HepG2 (cell line): ENCODE data around the gene IMPDH1. TPM values are rescaled to one million over a fixed set of nuclear protein-coding genes. Genes with fewer than 3 reads are reported as not detected.

Source experiments
- ATAC-seq: fragments of 200-7000 bp; cut with Tn5 transposase; 3 replicates; pipeline ENCODE4 v1.9.1; 2020; ENCODE audit warnings: mild to moderate bottlenecking, moderate library complexity
- BruUV-seq: library from RNA; stranded (reverse); fragments of 400-500 nt; replicated peaks from 2 replicates; lab custom pipeline; 2021; lab: Mats Ljungman, UMichigan
- CTCF ChIA-PET: fragments of 300-600 bp; formaldehyde crosslinking; extraction: SDS; loops from one replicate; lab custom pipeline; 2021; ENCODE audit warnings: low total read pairs, inconsistent platforms, low intra/inter-chr PET ratio; lab: Yijun Ruan, JAX
- POLR2A ChIA-PET: fragments of 350-600 bp; sonication (Branson Sonifier 250); formaldehyde crosslinking; loops from one replicate; lab custom pipeline; 2020; ENCODE audit warnings: antibody characterized with exemption, inconsistent platforms; lab: Yijun Ruan, JAX
- DNase-seq: peaks from one replicate; pipeline ENCODE4 v3.0.0-alpha.2; 2015; ENCODE audit warnings: low spot score
- FAIRE-seq: peaks from 3 replicates; lab custom pipeline; 2011; peaks lifted over from hg19 to GRCh38; lab: Jason Lieb, UNC
- H2AFZ ChIP-seq: one replicate; pipeline ENCODE4 v1.6.1; 2011; ENCODE audit warnings: low read length, inconsistent platforms
- H3K27ac ChIP-seq: fragments of 300-600 bp; 3 replicates; pipeline ENCODE4 v1.8.0; 2011; ENCODE audit warnings: mixed run types, mild to moderate bottlenecking, mixed read lengths, low read length, inconsistent platforms; ENCODE audit not compliant: insufficient read depth; ENCODE audit errors: extremely low read length
- H3K27me3 ChIP-seq, 2 experiments: fragments of 200-600 bp in 1 of 2; 2 replicates in 1 of 2; 3 replicates in 1 of 2; pipeline versions ENCODE4 v1.6.0 to v1.8.0; 2011; ENCODE audit warnings: low read length in 2 of 2, mild to moderate bottlenecking in 2 of 2, moderate library complexity in 2 of 2, inconsistent platforms in 1 of 2; ENCODE audit not compliant: insufficient read depth in 2 of 2, control insufficient read depth in 1 of 2
- H3K36me3 ChIP-seq, 2 experiments: fragments of 200-600 bp in 1 of 2; replicated peaks in 1 of 2; 2 replicates in 1 of 2; 3 replicates in 1 of 2; pipeline versions ENCODE4 v1.5.1 to v1.8.0; 2011; ENCODE audit warnings: low read length in 2 of 2, inconsistent platforms in 1 of 2; ENCODE audit not compliant: insufficient read depth in 2 of 2, control insufficient read depth in 1 of 2
- H3K4me1 ChIP-seq: 2 replicates; pipeline ENCODE4 v1.5.1; 2012; ENCODE audit warnings: low read length, inconsistent platforms; ENCODE audit not compliant: insufficient read depth
- H3K4me2 ChIP-seq: 2 replicates; pipeline ENCODE4 v1.6.0; 2011; ENCODE audit warnings: low read depth, low read length, inconsistent platforms
- H3K4me3 ChIP-seq, 3 experiments: fragments of 200-600 bp in 1 of 3; sonication (generic), shearing (Covaris generic) in 1 of 3; replicated peaks in 1 of 3; 2 replicates each; pipeline ENCODE4 v1.5.1; 2011 to 2016; ENCODE audit warnings: low read length in 3 of 3, inconsistent platforms in 2 of 3, low read depth in 2 of 3, mild to moderate bottlenecking in 2 of 3, control low read depth in 1 of 3, mixed read lengths in 1 of 3; ENCODE audit not compliant: insufficient read depth in 1 of 3
- H3K79me2 ChIP-seq: one replicate; pipeline ENCODE4 v1.6.1; 2011; ENCODE audit warnings: low read length, inconsistent platforms; ENCODE audit not compliant: insufficient read depth
- H3K9ac ChIP-seq: 2 replicates; pipeline ENCODE4 v1.6.0; 2011; ENCODE audit warnings: mild to moderate bottlenecking, low read depth, low read length, inconsistent platforms; ENCODE audit not compliant: insufficient read depth
- H3K9me3 ChIP-seq: 2 replicates; pipeline ENCODE4 v1.5.1; 2012; ENCODE audit warnings: mild to moderate bottlenecking, low read length
- H4K20me1 ChIP-seq: 2 replicates; pipeline ENCODE4 v1.6.0; 2011; ENCODE audit warnings: inconsistent platforms, mild to moderate bottlenecking, low read length, moderate library complexity; ENCODE audit not compliant: insufficient read depth
- CHCHD3 ChIP-seq: sonication (generic); formaldehyde crosslinking; IDR thresholded peaks from 2 replicates; pipeline ENCODE4 v1.8.0; 2022; ENCODE audit warnings: mild to moderate bottlenecking, missing genetic modification reagents, moderate library complexity
- ZBTB38 ChIP-seq: sonication (generic); formaldehyde crosslinking; IDR thresholded peaks from 2 replicates; pipeline ENCODE4 v1.5.1; 2020; ENCODE audit warnings: mild to moderate bottlenecking, missing genetic modification reagents
- ZNF773 ChIP-seq: sonication (generic); formaldehyde crosslinking; IDR thresholded peaks from 2 replicates; pipeline ENCODE4 v1.4.0; 2020; ENCODE audit warnings: missing genetic modification reagents, borderline replicate concordance
- WGBS: methylation state at CpG from one replicate; pipeline ENCODE4 v1.1.6; 2017; ENCODE audit warnings: low lambda C conversion rate; 5-methylcytosine and 5-hydroxymethylcytosine counted together
- in situ Hi-C: cut with HindIII; loops from 2 replicates; pipeline ENCODE4 v1.10.0; 2017; ENCODE audit warnings: low pct_unique_long_range_greater_than_20kb; ENCODE audit not compliant: extremely low pct_ligation_motif_present
- intact Hi-C: fragments of 100-400 bp; cut with micrococcal nuclease; formaldehyde crosslinking; loops from one replicate; pipeline ENCODE4 v1.10.0; 2022; ENCODE audit not compliant: unreplicated experiment
- polyA plus RNA-seq, 8 experiments: library from polyadenylated mRNA; depleted of rRNA in 3 of 8; stranded (reverse) in 7 of 8; unstranded in 1 of 8; fragments of >200 nt; fragmentation: Illumina TruSeq in 4 of 8; extraction: Trizol in 4 of 8; gene quantifications; 2 replicates each; pipeline versions ENCODE4 v1.2.1 to v1.2.3, GENCODE V29; 2011 to 2016; ENCODE audit warnings: low read depth in 4 of 8, missing spikeins in 1 of 8, mixed read lengths in 1 of 8; ENCODE audit not compliant: insufficient read depth in 1 of 8
- total RNA-seq, 5 experiments: library from RNA; depleted of rRNA; stranded (reverse); fragments of >200 nt; fragmentation: Illumina TruSeq; extraction: Trizol; gene quantifications; 2 replicates each; pipeline ENCODE4 v1.2.3, GENCODE V29; 2016; ENCODE audit warnings: low read depth in 1 of 5
- TF ChIP-seq, protein P1 (sequence below): sonication (generic); formaldehyde crosslinking; IDR thresholded peaks from 2 replicates; pipeline ENCODE4 v1.4.0; 2020; ENCODE audit warnings: mild to moderate bottlenecking, missing genetic modification reagents
- TF ChIP-seq, protein P2 (sequence below): sonication (generic); formaldehyde crosslinking; IDR thresholded peaks from 2 replicates; pipeline ENCODE4 v1.4.0; 2020; ENCODE audit warnings: missing genetic modification reagents
- TF ChIP-seq, protein P3 (sequence below): sonication (generic); formaldehyde crosslinking; IDR thresholded peaks from 2 replicates; pipeline ENCODE4 v1.4.0; 2020; ENCODE audit warnings: mild to moderate bottlenecking, missing genetic modification reagents

IMPDH1 gene
- total and polyA plus RNA-seq, 2 of the 13 experiments (the other 11 are each of a cell fraction or from before 2014, with no cell fraction given), result 22.8 to 34.0 TPM

DNA sequence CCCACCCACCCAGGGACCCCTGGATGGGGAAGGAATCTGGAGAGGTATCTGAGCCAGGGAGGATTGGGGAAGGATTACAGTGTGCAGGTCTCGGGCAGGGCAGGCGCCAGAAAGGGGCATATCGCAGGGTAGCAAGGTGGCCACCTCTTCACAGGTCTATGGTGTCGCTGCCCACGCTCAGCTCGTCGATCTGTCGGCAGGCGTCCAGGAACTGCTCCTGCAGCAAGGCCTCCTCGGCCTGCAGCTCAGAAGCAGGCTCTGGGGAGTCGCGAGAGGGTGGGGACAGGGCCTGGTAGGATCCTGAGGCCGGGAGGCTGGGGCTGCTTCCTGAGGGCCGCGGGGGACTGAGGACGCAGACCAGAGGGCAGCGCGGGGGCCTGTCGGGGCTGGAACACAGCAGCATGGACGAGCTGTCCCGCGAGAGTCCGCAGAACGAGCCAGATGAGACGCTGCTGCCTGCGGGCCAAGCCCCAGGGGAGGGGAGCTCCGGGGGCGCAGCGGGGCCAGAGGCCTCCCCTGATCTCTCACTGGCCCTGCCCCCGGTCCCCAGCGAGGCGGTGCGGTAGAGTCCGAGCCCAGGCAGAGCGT, 59.0 kb downstream of the IMPDH1 start:
- Histone ChIP-seq H3K4me1 (no peaks in the 10 kb centered on the region), H3K36me3 (no peaks in the 10 kb centered on the region), H3K79me2 (no peaks in the 10 kb centered on the region), H2AFZ (no peak overlapping the region), H3K9me3 (no peaks in the 10 kb centered on the region), H3K4me2 (no peak overlapping the region), H3K9ac (no peak overlapping the region), H3K27ac (no peak overlapping the region), H4K20me1 (no peaks in the 10 kb centered on the region), H3K4me3 (no peak overlapping the region), H3K27me3 (peaks cover 5 to 26% of the 10 kb centered on the region in 2 experiments; a peak in 4 of 5 replicates)
- ChIA-PET POLR2A (no interaction called here), CTCF (no interaction called here)
- no peak for ATAC-seq
- no TSS peak for BruUV-seq
- intact Hi-C loops (no loop called here), in situ Hi-C loops (no loop called here)
- no peak for DNase-seq
- 53% methylated on average over 9 of the region's 35 CpGs for WGBS
- FAIRE-seq, result no peak
- TF ChIP-seq ZBTB38 (CRISPR knock-in tag), result no peak
- TF ChIP-seq, protein P1, sequence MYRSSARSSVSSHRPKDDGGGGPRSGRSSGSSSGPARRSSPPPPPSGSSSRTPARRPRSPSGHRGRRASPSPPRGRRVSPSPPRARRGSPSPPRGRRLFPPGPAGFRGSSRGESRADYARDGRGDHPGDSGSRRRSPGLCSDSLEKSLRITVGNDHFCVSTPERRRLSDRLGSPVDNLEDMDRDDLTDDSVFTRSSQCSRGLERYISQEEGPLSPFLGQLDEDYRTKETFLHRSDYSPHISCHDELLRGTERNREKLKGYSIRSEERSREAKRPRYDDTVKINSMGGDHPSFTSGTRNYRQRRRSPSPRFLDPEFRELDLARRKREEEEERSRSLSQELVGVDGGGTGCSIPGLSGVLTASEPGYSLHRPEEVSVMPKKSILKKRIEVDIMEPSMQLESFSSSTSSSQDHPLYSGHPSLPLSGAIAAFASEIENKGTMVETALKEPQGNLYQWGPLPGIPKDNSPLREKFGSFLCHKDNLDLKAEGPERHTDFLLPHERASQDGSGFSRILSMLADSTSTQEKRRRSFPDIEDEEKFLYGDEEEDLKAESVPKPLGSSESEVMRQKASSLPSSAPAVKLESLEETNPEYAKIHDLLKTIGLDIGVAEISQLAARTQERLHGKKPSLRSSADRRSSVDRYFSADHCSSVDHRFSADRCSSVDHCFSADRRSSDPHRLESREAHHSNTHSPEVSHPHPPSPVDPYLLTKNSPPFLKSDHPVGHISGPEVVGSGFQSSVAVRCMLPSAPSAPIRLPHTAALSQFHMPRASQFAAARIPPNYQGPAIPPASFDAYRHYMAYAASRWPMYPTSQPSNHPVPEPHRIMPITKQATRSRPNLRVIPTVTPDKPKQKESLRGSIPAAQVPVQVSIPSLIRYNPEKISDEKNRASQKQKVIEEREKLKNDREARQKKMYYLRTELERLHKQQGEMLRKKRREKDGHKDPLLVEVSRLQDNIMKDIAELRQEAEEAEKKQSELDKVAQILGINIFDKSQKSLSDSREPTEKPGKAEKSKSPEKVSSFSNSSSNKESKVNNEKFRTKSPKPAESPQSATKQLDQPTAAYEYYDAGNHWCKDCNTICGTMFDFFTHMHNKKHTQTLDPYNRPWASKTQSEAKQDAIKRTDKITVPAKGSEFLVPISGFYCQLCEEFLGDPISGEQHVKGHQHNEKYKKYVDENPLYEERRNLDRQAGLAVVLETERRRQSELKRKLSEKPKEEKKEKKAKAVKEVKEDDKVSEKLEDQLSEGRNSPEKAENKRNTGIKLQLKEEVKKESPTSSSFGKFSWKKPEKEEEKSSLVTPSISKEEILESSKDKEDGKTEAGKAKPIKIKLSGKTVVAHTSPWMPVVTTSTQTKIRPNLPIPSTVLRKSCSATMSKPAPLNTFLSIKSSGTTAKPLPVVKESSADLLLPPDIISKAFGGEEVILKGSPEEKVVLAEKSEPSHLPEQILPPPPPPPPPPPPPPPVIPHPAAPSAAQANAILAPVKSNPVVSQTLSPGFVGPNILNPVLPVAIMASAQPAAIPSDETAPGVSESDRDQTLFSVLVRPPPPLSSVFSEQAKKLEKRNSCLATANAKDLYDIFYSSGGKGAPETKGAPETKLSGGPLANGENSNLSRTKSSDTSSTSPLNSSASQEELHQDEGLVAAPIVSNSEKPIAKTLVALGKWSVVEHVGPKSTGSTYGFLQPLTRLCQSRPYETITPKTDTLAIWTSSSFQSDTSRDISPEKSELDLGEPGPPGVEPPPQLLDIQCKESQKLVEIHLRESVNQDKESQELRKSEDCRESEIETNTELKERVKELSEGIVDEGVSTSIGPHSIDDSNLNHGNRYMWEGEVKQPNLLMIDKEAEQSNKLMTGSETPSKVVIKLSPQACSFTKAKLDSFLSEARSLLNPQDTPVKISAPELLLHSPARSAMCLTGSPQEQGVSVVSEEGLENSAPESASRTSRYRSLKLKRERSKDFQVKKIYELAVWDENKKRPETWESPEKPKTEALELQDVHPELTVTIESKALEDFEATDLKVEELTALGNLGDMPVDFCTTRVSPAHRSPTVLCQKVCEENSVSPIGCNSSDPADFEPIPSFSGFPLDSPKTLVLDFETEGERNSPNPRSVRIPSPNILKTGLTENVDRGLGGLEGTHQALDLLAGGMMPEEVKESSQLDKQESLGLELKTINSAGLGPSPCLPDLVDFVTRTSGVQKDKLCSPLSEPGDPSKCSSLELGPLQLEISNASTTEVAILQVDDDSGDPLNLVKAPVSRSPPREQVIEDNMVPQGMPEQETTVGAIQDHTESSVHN (CRISPR knock-in tag), result no peak
- TF ChIP-seq, protein P2, sequence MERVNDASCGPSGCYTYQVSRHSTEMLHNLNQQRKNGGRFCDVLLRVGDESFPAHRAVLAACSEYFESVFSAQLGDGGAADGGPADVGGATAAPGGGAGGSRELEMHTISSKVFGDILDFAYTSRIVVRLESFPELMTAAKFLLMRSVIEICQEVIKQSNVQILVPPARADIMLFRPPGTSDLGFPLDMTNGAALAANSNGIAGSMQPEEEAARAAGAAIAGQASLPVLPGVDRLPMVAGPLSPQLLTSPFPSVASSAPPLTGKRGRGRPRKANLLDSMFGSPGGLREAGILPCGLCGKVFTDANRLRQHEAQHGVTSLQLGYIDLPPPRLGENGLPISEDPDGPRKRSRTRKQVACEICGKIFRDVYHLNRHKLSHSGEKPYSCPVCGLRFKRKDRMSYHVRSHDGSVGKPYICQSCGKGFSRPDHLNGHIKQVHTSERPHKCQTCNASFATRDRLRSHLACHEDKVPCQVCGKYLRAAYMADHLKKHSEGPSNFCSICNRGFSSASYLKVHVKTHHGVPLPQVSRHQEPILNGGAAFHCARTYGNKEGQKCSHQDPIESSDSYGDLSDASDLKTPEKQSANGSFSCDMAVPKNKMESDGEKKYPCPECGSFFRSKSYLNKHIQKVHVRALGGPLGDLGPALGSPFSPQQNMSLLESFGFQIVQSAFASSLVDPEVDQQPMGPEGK (CRISPR knock-in tag), result no peak
- no peak for TF ChIP-seq ZNF773 (CRISPR knock-in tag)
- no peak for TF ChIP-seq CHCHD3 (CRISPR knock-in tag)
- TF ChIP-seq, protein P3, sequence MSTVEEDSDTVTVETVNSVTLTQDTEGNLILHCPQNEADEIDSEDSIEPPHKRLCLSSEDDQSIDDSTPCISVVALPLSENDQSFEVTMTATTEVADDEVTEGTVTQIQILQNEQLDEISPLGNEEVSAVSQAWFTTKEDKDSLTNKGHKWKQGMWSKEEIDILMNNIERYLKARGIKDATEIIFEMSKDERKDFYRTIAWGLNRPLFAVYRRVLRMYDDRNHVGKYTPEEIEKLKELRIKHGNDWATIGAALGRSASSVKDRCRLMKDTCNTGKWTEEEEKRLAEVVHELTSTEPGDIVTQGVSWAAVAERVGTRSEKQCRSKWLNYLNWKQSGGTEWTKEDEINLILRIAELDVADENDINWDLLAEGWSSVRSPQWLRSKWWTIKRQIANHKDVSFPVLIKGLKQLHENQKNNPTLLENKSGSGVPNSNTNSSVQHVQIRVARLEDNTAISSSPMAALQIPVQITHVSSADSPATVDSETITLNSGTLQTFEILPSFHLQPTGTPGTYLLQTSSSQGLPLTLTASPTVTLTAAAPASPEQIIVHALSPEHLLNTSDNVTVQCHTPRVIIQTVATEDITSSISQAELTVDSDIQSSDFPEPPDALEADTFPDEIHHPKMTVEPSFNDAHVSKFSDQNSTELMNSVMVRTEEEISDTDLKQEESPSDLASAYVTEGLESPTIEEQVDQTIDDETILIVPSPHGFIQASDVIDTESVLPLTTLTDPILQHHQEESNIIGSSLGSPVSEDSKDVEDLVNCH (CRISPR knock-in tag), result no peak
